ENCODE data around the gene KLHL17.
"Not testable (repeated sequence)": the region's sequence is repeated elsewhere in the genome, so short reads cannot be mapped to it uniquely, and the experiment has no call there.

KLHL17 gene

GRCh38 chr1:970242-970972 lies 10.0 kb downstream of the KLHL17 start:
- DNase-seq, result no peak

GRCh38 chr1:970973-971730 lies 10.8 kb downstream of the KLHL17 start:
- DNase-seq, result no peak

GRCh38 chr1:971751-972506 lies 11.5 kb downstream of the KLHL17 start:
- no peak for DNase-seq

- DNase-seq, result no peak
Measured at GRCh38 chr1:972726-973458, 12.5 kb downstream of the KLHL17 start.

- DNase-seq, result no peak
Measured at GRCh38 chr1:973459-974292, 13.3 kb downstream of the KLHL17 start.

- DNase-seq, result no peak
Measured at GRCh38 chr1:974293-974640, 13.9 kb downstream of the KLHL17 start.

GRCh38 chr1:974687-975328 lies 14.4 kb downstream of the KLHL17 start:
- no peak for DNase-seq

GRCh38 chr1:975365-975764 lies 15.0 kb downstream of the KLHL17 start:
- DNase-seq, result no peak

- peak in 4 of 5 experiments; percentile 28 to 69 (median 50) for DNase-seq
Measured at GRCh38 chr1:975896-976683, 15.7 kb downstream of the KLHL17 start.

GRCh38 chr1:976791-977190 lies 16.4 kb downstream of the KLHL17 start:
- DNase-seq, result not testable (repeated sequence)

- DNase-seq, result no peak
Measured at GRCh38 chr1:978069-978834, 17.9 kb downstream of the KLHL17 start.

GRCh38 chr1:978835-979743 lies 18.7 kb downstream of the KLHL17 start:
- DNase-seq, result no peak

GRCh38 chr1:979744-980072 lies 19.3 kb downstream of the KLHL17 start:
- no peak for DNase-seq

GRCh38 chr1:980137-980571 lies 19.8 kb downstream of the KLHL17 start:
- no peak for DNase-seq

- no peak for DNase-seq
Measured at GRCh38 chr1:980602-981395, 20.4 kb downstream of the KLHL17 start.

GRCh38 chr1:981491-981954 lies 21.1 kb downstream of the KLHL17 start:
- DNase-seq, result no peak

- DNase-seq, result no peak
Measured at GRCh38 chr1:981955-982558, 21.7 kb downstream of the KLHL17 start, which contains the start of gene PERM1. Gene PERM1, minus strand, starts transcription at chr1:982093. Its CDS starts 1,064 bp downstream, at chr1:981029.

All from T-helper 2 cell (primary cell).